ENCODE measurements around the gene PICALM. TPM values are rescaled to one million over a fixed set of nuclear protein-coding genes. Genes with fewer than 3 reads are reported as not detected.

PICALM gene
- total and polyA plus RNA-seq, 10 of the 15 experiments (the other 5 are each of a cell fraction or from before 2014, with no cell fraction given) = 4.3 to 150 (median 41.8) TPM

DNA sequence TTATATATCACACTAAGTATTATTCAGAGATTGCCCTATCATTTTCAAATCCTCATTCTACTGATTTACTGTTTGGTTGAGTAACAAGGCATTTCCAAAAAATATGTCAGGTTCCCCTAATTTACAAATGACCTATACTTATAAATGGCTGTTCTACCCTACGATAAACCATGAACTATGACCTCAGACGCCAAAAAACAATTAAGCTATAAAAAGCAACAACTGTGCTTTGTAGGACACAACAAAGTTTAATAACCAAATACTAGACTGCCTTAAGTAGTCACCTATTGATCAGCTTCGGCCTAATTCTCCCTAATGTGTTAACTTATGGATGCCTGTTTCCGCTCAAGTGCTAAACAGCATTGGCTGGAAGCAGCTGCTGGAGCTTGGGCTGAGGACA, 53.2 kb downstream of the PICALM start (continued):
- TF ChIP-seq, protein P1, sequence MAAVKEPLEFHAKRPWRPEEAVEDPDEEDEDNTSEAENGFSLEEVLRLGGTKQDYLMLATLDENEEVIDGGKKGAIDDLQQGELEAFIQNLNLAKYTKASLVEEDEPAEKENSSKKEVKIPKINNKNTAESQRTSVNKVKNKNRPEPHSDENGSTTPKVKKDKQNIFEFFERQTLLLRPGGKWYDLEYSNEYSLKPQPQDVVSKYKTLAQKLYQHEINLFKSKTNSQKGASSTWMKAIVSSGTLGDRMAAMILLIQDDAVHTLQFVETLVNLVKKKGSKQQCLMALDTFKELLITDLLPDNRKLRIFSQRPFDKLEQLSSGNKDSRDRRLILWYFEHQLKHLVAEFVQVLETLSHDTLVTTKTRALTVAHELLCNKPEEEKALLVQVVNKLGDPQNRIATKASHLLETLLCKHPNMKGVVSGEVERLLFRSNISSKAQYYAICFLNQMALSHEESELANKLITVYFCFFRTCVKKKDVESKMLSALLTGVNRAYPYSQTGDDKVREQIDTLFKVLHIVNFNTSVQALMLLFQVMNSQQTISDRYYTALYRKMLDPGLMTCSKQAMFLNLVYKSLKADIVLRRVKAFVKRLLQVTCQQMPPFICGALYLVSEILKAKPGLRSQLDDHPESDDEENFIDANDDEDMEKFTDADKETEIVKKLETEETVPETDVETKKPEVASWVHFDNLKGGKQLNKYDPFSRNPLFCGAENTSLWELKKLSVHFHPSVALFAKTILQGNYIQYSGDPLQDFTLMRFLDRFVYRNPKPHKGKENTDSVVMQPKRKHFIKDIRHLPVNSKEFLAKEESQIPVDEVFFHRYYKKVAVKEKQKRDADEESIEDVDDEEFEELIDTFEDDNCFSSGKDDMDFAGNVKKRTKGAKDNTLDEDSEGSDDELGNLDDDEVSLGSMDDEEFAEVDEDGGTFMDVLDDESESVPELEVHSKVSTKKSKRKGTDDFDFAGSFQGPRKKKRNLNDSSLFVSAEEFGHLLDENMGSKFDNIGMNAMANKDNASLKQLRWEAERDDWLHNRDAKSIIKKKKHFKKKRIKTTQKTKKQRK (IDR thresholded peaks at IDR 0.05; ENCODE audit: low read depth, low read length) = no peak
- TF ChIP-seq ZNF207 (IDR thresholded peaks at IDR 0.05; ENCODE audit: borderline replicate concordance) (no peak), NFXL1 (IDR thresholded peaks at IDR 0.05; ENCODE audit: borderline replicate concordance) (no peak), ETV6 (conservative IDR thresholded peaks at IDR 0.05 in 1 of 2, IDR thresholded peaks at IDR 0.05 in 1 of 2; ENCODE audit: borderline replicate concordance in 1 of 2, low read depth in 1 of 2) (no peak), SP1 (IDR thresholded peaks at IDR 0.05; ENCODE audit: low read depth, low read length) (no peak), NR2C2 (IDR thresholded peaks at IDR 0.05; ENCODE audit: borderline replicate concordance, control insufficient read depth, insufficient read length, low read depth) (no peak), CREB1 (IDR thresholded peaks at IDR 0.05; ENCODE audit: low read depth) (no peak)

DNA sequence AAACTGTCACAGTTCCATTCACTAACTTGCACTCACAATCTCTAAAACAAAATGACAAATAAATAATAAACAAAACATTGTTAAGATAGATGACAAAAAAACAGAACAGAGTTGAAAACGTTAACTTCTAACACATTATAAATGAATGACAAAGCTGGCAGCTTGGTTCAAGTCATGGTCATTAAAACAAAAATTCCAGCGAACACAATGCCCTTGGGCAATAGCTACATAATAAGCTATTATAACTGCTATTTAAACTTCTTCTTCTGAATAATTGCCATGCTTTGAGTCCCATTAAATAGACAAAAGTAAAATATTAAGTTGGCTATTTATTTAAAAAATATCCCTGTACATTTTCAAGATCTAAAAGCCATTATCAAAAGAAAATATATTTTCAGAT, 54.7 kb downstream of the PICALM start:
- POLR2A ChIA-PET = interaction anchor here (1.7 kb wide), 1 partner anchor 14 kb away, joined by 4 read pairs; no protein-coding TSS in a partner anchor
- DNase-seq (ENCODE audit: low read depth, low spot score) (no peak), FAIRE-seq (no peak), ATAC-seq (no peak)
- intact Hi-C loops (cut with micrococcal nuclease; ENCODE audit: unreplicated experiment) (no loop called here), in situ Hi-C loops (cut with MboI) (no loop called here)
- Histone ChIP-seq H2AFZ (ENCODE audit: control insufficient read depth, low read depth, low read length) (no peak overlapping the region), H3K27me3 (replicated peaks in 1 of 2; ENCODE audit: control insufficient read depth in 2 of 2, insufficient read depth in 2 of 2, low read length in 1 of 2) (no peaks in the 10 kb centered on the region), H3K9me3 (replicated peaks; ENCODE audit: control insufficient read depth, insufficient read depth, low read length) (no peaks in the 10 kb centered on the region), H4K20me1 (ENCODE audit: control insufficient read depth, insufficient read depth) (no peaks in the 10 kb centered on the region), H3K4me2 (ENCODE audit: control insufficient read depth, insufficient read depth) (no peak overlapping the region), H3K79me2 (ENCODE audit: control insufficient read depth, insufficient read depth, low read length) (peaks cover 3% of the 10 kb centered on the region; the same call in 1 of the 2 replicates), H3K4me1 (ENCODE audit: control insufficient read depth, insufficient read depth, low read length) (peaks cover 3% of the 10 kb centered on the region; the same call in 1 of the 2 replicates), H3K36me3 (ENCODE audit: control insufficient read depth in 2 of 2, insufficient read depth in 2 of 2, low read length in 1 of 2) (peaks cover 0 to 17% of the 10 kb centered on the region in 2 experiments; a peak in 3 of 4 replicates), H3K27ac (ENCODE audit: control insufficient read depth, insufficient read depth) (no peak overlapping the region), H3K9ac (ENCODE audit: control insufficient read depth, insufficient read depth, low read length) (no peak overlapping the region), H3K4me3 (no peak overlapping the region)
- CTCF ChIA-PET = interaction anchor here (0.9 to 1.8 kb wide), 6 partner anchors 11 to 59 kb away, joined by 3 to 6 read pairs (median 4); no protein-coding TSS in a partner anchor
- WGBS (ENCODE audit: insufficient coverage, insufficient replicate concordance, low lambda C conversion rate, missing lambda C conversion rate) = 45% methylated on average over 2 of the region's 2 CpGs
- BruUV-seq (replicated peaks) = no TSS peak
- SMC1A ChIA-PET (ENCODE audit: uncharacterized antibody, unreplicated experiment) = interaction anchor here (0.9 to 2.1 kb wide), 9 partner anchors 15 to 208 kb away, joined by 3 to 7 read pairs (median 4); no protein-coding TSS in a partner anchor
- RAD21 ChIA-PET (ENCODE audit: unreplicated experiment) = no interaction called here
- no peak for TF ChIP-seq MYC (IDR thresholded peaks at IDR 0.05; ENCODE audit: insufficient read depth, insufficient read length, insufficient replicate concordance, low read length, severe bottlenecking)
- no peak for TF ChIP-seq FOS (IDR thresholded peaks at IDR 0.05; ENCODE audit: borderline replicate concordance, extremely low read depth, insufficient read length)
- TF ChIP-seq EED (IDR thresholded peaks at IDR 0.05; ENCODE audit: low read depth) = no peak
- TF ChIP-seq, protein P2, sequence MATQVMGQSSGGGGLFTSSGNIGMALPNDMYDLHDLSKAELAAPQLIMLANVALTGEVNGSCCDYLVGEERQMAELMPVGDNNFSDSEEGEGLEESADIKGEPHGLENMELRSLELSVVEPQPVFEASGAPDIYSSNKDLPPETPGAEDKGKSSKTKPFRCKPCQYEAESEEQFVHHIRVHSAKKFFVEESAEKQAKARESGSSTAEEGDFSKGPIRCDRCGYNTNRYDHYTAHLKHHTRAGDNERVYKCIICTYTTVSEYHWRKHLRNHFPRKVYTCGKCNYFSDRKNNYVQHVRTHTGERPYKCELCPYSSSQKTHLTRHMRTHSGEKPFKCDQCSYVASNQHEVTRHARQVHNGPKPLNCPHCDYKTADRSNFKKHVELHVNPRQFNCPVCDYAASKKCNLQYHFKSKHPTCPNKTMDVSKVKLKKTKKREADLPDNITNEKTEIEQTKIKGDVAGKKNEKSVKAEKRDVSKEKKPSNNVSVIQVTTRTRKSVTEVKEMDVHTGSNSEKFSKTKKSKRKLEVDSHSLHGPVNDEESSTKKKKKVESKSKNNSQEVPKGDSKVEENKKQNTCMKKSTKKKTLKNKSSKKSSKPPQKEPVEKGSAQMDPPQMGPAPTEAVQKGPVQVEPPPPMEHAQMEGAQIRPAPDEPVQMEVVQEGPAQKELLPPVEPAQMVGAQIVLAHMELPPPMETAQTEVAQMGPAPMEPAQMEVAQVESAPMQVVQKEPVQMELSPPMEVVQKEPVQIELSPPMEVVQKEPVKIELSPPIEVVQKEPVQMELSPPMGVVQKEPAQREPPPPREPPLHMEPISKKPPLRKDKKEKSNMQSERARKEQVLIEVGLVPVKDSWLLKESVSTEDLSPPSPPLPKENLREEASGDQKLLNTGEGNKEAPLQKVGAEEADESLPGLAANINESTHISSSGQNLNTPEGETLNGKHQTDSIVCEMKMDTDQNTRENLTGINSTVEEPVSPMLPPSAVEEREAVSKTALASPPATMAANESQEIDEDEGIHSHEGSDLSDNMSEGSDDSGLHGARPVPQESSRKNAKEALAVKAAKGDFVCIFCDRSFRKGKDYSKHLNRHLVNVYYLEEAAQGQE (IDR thresholded peaks at IDR 0.05; ENCODE audit: low read depth, low read length) = no peak
- TF ChIP-seq NRF1 (conservative IDR thresholded peaks at IDR 0.05; ENCODE audit: low read depth, low read length) = no peak
- TF ChIP-seq, protein P3, sequence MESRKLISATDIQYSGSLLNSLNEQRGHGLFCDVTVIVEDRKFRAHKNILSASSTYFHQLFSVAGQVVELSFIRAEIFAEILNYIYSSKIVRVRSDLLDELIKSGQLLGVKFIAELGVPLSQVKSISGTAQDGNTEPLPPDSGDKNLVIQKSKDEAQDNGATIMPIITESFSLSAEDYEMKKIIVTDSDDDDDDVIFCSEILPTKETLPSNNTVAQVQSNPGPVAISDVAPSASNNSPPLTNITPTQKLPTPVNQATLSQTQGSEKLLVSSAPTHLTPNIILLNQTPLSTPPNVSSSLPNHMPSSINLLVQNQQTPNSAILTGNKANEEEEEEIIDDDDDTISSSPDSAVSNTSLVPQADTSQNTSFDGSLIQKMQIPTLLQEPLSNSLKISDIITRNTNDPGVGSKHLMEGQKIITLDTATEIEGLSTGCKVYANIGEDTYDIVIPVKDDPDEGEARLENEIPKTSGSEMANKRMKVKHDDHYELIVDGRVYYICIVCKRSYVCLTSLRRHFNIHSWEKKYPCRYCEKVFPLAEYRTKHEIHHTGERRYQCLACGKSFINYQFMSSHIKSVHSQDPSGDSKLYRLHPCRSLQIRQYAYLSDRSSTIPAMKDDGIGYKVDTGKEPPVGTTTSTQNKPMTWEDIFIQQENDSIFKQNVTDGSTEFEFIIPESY (IDR thresholded peaks at IDR 0.05) = no peak
- no peak for TF ChIP-seq JUNB (IDR thresholded peaks at IDR 0.05)

All from GM12878 (cell line).